Astrocyte of the spinal cord (primary cell): ENCODE data around the gene RPS6KA2.

ENCODE experiments used
- DNase-seq: peaks from one replicate; pipeline ENCODE4 v3.0.0; 2011; ENCODE audit warnings: low read depth, low spot score
- H3K4me3 ChIP-seq: 2 replicates; pipeline ENCODE4 v1.5.1; 2011; ENCODE audit warnings: low read depth, mild to moderate bottlenecking, low read length, moderate library complexity
- in situ Hi-C: cut with HindIII; loops from 2 replicates; pipeline ENCODE4 v1.10.0; 2017; ENCODE audit warnings: low sequenced_read_pairs
- TF ChIP-seq, protein P1 (sequence below): IDR thresholded peaks from 2 replicates; pipeline ENCODE4 v1.5.1; 2012; ENCODE audit warnings: low read depth, mild to moderate bottlenecking, low read length, inconsistent platforms

Gene RPS6KA2

DNA sequence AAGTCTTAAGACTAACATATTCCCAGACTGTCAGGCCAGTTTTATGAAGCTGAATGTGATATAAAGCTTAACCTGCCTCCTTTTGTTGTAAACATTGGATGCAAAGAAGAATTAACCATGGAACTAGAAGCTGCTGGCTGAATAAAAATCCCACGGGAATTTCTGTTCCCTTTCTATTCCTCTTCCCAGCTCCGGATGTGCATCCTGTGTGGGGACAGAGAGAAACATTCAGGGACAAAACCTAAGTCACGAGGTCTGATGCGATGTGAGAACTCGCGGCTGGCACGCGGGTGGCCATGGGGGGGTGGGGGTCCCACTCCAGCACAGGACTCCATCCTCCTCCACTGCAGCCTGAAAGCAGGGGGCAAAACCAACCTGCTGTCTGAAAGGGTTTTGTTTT lies 72.7 kb downstream of the RPS6KA2 start:
- in situ Hi-C loops, result no loop called here
- H3K4me3 ChIP-seq, result no peak overlapping the region
- no peak for DNase-seq
- TF ChIP-seq, protein P1, sequence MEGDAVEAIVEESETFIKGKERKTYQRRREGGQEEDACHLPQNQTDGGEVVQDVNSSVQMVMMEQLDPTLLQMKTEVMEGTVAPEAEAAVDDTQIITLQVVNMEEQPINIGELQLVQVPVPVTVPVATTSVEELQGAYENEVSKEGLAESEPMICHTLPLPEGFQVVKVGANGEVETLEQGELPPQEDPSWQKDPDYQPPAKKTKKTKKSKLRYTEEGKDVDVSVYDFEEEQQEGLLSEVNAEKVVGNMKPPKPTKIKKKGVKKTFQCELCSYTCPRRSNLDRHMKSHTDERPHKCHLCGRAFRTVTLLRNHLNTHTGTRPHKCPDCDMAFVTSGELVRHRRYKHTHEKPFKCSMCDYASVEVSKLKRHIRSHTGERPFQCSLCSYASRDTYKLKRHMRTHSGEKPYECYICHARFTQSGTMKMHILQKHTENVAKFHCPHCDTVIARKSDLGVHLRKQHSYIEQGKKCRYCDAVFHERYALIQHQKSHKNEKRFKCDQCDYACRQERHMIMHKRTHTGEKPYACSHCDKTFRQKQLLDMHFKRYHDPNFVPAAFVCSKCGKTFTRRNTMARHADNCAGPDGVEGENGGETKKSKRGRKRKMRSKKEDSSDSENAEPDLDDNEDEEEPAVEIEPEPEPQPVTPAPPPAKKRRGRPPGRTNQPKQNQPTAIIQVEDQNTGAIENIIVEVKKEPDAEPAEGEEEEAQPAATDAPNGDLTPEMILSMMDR, result no peak

DNA sequence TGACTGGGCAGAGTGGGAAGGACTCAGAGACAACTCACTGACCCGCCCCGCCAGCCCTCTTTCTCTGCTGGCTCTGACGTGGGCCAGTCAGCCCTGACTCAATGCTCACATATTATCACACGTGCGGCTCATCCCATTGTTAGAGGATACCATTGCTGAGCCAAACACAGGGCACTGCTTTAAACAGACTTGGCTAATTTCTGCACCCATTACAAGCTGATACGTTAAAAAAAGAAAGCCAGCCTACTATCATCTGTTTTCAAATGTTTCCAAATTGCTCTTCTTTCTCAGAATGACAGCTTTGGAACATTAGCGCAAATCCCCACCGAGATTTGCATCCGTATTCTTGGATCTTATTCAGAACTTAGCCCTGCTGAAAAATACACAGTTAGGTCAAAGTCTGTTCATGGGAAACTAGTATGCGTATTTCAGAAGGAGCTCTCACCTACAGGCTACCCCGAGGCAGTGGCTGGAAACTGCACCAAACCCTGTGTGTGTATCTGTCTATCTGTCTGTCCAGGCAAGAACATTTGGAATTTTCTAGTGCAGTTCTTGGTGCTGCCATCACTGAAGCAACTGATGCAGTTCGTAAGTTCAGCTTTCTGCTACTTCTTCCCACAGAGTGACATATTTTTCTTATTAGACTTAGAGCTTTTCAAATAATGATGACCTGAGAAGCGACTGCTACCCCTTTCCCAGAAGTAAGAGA lies 73.3 kb downstream of the RPS6KA2 start:
- H3K4me3 ChIP-seq, result no peak overlapping the region
- in situ Hi-C loops, result no loop called here
- peak; percentile 88 for DNase-seq
- TF ChIP-seq, protein P1, result no peak

DNA sequence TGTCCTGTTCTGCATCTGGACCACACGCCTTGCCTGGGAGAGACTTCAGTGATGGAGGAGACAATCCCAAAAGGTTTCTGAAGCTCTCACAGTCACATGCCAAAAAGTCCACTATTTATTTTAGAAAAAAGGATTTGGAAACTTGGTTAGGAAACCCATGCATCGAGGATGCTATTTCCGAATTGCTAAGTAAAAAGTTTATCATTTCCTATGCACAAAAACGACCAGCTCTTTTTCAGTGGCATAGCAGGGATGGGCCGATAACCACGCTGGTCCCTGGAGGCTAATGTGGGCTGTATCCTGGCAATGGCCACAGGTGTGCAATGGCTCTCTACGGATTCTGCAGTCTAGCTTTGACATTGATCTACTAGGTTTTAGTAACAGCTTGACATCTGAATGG lies 74.5 kb downstream of the RPS6KA2 start:
- DNase-seq, result no peak

DNA sequence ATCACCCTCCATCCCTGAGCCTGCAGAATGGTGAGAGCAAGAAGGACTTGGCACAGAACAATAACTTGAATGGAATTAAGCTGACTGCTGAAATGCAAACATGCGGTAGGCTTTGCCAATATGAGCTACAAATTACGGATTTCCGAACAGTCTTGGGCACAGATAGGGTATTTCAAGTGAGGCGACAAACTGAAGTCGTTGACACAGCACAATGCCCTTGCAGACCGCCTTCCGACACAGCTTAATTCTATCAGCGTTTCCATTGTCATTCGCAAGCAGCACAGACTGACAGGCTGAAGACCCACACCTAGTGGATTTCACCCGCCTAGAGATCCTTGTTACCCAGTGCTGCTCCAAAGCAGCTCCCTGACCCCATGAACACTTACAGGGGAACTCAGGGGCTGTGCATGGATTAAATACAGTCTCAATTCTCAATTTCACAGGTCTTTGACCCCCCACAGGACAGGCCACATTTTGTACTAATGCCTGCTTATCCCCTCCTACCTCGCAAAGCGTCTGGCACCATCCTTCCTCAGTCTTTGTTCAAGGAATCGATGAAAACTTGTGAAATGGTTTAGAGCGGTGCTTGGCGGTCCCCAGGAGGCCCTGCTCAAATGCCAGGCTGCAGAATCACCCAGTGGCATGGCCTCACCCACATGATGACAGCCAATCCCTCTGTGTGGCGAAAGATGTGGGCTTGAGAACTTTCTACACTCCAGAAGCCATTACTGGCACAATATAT lies 75.1 kb downstream of the RPS6KA2 start:
- H3K4me3 ChIP-seq, result no peak overlapping the region
- TF ChIP-seq, protein P1, result no peak
- no peak for DNase-seq
- in situ Hi-C loops, result no loop called here

More for the DNA sequence above, 74.5 kb downstream of the RPS6KA2 start:
- TF ChIP-seq, protein P1, result no peak
- H3K4me3 ChIP-seq, result no peak overlapping the region
- in situ Hi-C loops, result no loop called here

DNA sequence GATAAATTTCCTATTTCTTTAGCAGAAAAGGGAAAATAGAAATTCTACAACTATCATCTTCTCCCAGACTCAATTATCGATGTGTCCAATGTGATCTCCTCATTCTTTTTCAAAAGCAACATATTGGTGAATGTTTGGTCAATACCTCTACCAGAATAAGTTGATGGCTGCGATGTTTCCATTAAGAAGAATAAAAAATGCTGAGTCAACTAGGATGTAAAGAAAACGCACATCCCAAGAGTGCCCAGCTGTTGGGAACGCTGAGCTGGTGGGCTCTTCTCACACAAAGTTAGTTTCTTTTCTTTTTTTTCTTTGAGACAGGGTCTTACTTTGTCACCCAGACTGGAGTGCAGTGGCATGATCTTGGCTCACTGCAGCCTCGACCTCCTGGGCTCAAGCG lies 80.4 kb downstream of the RPS6KA2 start:
- no peak overlapping the region for H3K4me3 ChIP-seq
- TF ChIP-seq, protein P1, result no peak
- in situ Hi-C loops, result no loop called here
- DNase-seq, result no peak

DNA sequence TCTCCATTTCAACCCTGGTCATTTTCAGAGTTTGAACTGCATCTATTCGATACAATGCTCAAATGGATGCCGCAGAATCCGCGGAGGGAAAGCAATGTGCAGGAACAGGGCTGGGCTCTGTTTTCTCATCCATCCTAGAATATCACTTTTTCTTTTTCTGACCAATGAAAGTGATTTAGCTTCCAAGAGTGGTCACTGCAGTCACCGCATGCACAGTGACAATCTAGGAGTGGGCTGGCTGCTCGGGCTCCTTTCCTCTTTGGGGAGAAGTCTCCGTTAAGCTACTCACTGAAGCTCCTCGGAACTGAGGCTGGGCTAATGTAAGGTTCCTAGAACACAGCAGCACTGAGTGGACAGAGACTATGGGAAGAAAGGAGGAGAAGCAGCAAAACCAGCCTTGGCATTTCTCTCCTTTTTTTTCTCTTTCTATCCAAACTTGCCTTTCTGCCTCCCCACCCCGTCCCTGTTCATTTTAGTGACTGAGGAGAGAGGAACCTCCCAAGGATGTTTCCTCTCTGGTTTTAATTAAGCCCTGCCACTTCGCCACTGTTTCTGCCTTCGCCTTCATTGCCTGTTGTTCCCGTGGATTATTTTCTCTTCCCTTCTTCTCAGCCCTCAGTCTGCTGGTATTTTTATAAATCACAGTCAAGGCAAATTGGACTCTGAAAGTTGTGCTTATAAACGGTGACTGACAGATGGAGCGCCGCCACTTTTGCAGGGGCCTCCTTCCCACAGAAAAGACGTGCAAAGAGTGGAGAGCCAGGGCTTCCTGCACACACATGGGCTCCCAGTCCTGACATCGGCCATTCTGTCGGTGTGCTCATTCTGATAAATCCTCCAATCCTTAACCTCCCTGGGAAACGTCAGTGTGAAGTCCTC lies 81.7 kb downstream of the RPS6KA2 start:
- no peak for DNase-seq
- in situ Hi-C loops, result no loop called here

More for the DNA sequence above, 81.7 kb downstream of the RPS6KA2 start:
- TF ChIP-seq, protein P1, result no peak
- H3K4me3 ChIP-seq, result no peak overlapping the region
